GM12864 (cell line): ENCODE results near the gene SOX6.

ENCODE experiments used
- DNase-seq: peaks from one replicate; pipeline ENCODE4 v3.0.0-alpha.2; 2011; ENCODE audit warnings: low read depth
- H3K4me3 ChIP-seq: 2 replicates; pipeline ENCODE4 v1.5.1; 2011; ENCODE audit warnings: mild to moderate bottlenecking, low read depth, low read length, control low read depth
- TF ChIP-seq, protein P1 (sequence below): IDR thresholded peaks from 2 replicates; pipeline ENCODE4 v1.5.1; 2011; ENCODE audit warnings: low read depth, mild to moderate bottlenecking, moderate library complexity, low read length, control low read depth, inconsistent platforms; ENCODE audit errors: missing control alignments

SOX6 gene

DNA sequence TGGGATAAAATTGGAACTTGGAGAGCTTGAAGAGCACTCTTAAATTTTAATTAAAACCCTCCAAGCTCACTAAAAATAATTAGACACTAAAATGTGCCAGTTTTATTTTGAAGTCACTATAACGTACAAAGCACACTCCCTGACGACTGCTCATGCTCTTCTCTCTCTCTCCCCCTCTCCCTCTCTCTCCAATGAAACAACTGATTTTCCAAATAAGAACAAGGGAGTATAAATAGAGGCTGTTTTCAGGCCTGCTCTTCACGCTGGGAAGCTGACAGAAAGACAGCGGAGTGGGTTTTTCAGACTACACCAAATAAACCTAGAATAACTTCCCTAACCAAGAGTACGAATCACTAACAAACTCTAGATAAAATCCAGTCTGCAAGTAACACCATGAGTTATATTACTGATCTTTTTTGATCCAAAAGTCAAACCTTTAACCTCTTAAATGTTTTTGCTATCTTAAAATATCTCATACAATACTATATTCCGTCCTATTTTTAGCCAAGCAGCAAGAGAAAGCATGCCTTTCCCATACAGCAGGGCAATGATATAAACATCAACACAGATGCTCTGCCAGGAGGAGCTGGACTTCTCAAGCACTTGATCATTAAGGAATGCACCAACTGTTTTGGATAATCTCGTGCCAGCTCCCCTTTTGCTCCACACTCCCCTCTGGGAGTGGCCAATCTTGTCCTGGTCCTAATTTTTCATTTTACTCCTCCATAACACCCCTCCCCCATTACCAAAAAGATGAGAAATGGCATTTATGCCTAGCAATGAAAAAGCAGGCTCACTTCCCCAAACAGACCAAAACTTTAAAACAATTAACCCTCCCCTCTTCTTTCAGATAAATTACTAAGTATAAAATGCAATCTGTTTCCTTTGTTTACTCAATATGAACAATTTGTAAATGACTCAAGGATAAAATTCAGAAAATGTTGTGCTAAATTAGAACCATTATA lies 116.9 kb downstream of the SOX6 start:
- DNase-seq = no peak
- TF ChIP-seq, protein P1, sequence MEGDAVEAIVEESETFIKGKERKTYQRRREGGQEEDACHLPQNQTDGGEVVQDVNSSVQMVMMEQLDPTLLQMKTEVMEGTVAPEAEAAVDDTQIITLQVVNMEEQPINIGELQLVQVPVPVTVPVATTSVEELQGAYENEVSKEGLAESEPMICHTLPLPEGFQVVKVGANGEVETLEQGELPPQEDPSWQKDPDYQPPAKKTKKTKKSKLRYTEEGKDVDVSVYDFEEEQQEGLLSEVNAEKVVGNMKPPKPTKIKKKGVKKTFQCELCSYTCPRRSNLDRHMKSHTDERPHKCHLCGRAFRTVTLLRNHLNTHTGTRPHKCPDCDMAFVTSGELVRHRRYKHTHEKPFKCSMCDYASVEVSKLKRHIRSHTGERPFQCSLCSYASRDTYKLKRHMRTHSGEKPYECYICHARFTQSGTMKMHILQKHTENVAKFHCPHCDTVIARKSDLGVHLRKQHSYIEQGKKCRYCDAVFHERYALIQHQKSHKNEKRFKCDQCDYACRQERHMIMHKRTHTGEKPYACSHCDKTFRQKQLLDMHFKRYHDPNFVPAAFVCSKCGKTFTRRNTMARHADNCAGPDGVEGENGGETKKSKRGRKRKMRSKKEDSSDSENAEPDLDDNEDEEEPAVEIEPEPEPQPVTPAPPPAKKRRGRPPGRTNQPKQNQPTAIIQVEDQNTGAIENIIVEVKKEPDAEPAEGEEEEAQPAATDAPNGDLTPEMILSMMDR = no peak
- H3K4me3 ChIP-seq = no peak overlapping the region

DNA sequence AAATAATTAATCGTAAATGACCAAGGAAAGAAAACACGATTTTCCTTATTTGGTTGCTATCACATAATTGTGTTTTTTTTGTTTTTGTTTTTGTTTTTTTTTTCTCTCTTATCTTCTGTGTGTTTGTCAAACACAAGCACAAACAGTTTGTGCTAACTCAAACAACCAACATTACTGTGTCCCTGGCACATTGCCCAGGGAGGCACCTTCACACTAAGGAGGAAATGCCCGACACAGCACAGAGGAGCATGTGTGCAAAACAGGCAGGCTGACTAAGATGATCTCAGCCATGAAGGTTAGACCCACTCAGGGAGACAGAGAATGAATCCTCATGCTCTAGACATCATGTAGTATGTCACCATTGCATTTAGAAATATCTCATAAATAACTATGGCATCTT lies 130.1 kb downstream of the SOX6 start:
- no peak overlapping the region for H3K4me3 ChIP-seq
- TF ChIP-seq, protein P1 = no peak
- no peak for DNase-seq

- DNase-seq = no peak
- no peak overlapping the region for H3K4me3 ChIP-seq
- TF ChIP-seq, protein P1 = no peak
Measured at GRCh38 chr11:16225623-16226022, 130.7 kb downstream of the SOX6 start.

DNA sequence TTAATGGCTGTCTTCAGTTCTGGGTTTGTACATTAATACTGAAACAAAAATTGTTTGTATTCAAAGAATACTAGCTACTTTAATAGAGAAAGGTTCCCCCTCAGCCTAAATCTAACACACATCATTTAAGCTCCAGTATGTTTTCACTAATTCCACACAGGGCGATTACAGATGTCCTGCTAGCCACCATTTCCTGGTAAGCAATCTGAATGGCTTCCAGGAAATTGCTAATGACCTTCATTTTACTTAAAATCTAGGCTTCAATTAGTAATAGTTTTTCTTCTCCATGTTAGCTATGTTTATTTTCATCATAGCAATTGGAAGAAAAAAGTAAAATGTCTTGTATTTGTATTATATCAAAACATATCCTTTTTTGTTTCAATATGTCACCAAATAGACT lies 132.8 kb downstream of the SOX6 start:
- H3K4me3 ChIP-seq = no peak overlapping the region
- TF ChIP-seq, protein P1 = no peak
- no peak for DNase-seq

- TF ChIP-seq, protein P1 = no peak
- no peak overlapping the region for H3K4me3 ChIP-seq
- no peak for DNase-seq
Measured at GRCh38 chr11:16217631-16218030, 138.7 kb downstream of the SOX6 start.

DNA sequence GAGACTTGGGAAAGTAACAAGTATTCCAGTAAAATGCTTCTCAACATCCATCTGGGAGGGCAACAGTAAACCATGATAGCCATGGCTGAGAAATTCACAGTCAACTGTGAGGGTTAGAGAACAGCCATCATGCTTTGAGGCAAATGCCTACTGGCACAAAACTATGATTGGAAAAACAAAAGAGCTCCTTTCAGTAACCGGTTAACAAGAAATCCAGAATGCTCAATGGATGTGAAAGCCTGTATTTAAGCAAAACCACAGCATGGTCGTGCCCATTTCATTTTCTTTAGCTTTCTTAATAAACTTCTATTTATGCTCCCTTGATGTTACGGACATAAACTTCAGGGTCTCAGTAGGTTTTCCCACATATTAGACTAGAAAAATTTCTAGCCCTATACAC lies 139.5 kb downstream of the SOX6 start:
- DNase-seq = no peak
- no peak overlapping the region for H3K4me3 ChIP-seq
- TF ChIP-seq, protein P1 = no peak

DNA sequence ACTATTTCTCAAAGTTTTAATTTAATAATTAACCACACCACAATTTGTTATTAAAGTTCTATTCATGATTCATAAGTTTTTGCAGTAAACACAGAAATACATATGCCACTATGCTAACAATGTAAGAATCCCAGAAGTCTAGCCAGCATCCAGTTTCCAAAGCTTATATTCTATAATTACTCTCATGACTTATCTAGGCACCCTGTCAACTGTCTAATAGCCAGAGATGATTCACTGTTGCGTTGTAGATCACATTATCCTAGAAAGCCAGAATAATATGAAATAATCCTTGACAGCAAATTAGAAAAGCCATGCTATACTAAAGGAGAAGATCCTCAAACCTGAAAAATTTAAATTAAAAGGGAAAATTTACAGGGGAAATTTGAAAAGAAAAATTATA lies 141.0 kb downstream of the SOX6 start:
- no peak overlapping the region for H3K4me3 ChIP-seq
- DNase-seq = no peak
- TF ChIP-seq, protein P1 = no peak
